ENCODE results near the gene CXCR2. TPM values are rescaled to one million over a fixed set of nuclear protein-coding genes. Genes with fewer than 3 reads are reported as not detected.
"Not testable (repeated sequence)": the region's sequence is repeated elsewhere in the genome, so short reads cannot be mapped to it uniquely, and the experiment has no call there.

The CXCR2 gene
- total RNA-seq, 1 donor from 2014 or later, result 0.39 TPM

DNA sequence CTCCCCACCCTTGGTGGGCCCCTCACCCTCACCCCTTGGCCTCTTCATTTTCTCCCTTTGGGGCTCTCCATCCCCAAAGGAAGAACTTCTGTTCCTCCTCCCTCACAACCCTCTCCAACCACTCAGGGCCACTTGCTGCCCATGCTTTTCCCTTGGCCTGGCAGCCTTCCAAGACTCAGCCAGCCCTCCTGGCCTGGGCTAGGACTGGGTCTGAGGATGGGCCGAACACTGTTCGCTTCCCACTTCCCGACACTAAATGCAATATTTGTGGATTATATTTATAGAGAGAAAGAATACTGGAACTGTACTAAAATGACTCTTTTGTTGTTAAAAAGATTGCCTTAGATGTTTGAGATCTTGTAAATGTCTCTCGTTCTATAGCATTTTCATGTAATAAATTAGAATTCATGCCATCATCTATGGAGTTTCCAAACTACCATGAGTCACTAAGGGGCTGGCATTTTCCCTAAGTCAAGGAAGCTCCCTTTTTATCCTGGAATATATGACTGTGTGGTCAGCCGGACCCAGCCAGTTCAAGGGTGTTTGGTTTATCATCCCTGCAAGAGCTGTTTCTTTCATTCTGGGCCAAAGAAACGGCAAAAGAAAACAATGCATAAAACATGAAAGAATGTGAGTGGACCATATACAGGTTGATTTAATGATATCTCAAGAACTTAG, 3.8 kb downstream of the CXCR2 start:
- intact Hi-C loops (cut with micrococcal nuclease), result no loop called here

DNA sequence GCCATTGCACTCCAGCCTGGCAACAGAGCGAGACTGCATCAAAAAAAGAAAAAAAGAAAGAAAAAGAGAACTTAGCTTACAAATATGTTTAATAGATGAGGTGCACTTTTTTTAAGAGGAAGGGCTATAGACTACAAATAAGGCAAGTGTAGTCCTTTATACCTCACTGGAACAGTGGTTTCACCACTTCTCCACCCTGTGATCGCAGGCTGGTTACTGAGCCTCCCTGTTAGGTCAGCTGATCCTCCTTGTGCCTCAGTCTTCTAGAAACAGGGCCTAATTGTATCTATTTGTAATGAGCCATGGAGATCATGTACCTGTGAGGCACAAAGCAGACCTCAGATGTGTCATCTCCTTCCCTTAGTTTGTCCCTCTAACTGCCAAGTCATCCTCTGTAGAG, 4.5 kb downstream of the CXCR2 start:
- intact Hi-C loops (cut with micrococcal nuclease), result no loop called here

DNA sequence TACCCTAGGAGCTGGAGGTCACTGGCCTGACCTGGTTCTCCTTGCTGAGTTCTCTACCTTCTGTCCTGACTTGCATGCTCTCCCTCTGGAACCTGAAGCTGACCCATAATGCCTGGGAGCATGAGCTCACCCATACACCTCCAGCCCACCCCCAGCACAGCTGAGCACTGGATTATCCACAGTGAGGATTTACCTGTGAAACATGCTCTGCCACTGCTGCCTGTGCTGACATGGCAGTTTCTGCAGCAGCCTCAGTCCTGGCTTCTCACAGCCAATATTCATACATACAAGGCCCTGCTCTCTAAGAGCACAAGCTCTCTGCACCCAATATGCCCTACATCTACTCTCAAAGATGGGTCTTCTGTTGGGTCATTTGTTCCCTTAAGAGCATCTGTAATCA, 5.0 kb downstream of the CXCR2 start:
- intact Hi-C loops (cut with micrococcal nuclease), result no loop called here

DNA sequence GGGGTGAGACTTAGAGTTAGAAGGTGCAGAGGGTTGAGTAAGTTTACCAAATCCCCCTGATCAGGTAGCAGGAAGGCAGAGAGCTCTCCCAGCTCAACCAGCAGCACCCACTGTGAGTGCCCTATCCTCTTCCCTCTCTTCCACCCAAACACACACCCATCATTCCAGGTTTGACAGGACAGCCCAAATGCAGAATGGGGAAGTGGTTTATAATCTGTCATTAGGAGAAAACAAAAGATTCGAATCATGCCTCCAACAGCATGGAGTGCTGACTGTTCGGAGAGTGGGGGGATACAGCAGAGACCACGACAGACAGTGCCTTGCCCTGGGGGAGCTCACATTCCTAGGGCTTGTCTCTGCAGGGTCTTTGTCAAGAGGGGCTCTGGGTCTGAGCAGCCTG, 11.7 kb downstream of the CXCR2 start:
- intact Hi-C loops (cut with micrococcal nuclease), result no loop called here

DNA sequence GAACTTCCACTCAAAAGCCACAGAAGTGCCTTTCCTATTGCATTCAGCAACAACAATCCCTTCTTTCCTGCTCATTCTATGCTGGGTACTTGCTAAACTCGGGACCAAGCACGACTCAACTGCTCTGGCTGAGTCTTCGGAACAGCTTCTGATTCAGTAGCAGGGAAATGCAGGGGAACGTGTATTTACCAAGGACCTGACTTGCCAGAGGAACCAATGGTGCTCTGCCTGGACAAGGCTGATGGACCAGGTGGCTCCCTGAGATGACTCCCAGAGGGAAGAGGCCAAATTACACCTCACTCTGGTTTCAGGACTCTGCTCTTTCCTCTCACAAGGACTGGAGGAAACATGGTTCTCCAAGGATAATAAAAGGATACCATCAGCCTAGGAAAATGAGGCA, 12.2 kb downstream of the CXCR2 start:
- intact Hi-C loops (cut with micrococcal nuclease), result no loop called here

DNA sequence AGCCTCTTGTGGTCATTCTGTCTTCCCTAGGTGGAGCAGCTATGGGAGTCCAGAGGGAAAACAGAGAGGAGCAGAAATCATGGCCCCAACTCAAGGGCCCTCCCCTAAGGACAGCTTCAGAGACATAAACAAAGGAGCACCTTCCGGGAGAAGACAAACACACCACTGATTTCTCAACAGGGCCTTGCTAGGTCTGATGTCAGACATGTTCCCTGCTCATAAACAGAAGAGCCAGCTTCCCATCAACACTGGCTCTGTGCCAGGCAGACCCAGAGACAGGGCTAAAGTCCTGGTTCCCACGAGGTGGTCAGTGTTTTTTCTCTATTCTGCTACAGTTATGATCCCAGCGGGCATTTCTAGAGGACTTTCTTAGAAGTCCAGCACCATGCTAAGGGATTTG, 19.3 kb downstream of the CXCR2 start:
- intact Hi-C loops (cut with micrococcal nuclease), result no loop called here

DNA sequence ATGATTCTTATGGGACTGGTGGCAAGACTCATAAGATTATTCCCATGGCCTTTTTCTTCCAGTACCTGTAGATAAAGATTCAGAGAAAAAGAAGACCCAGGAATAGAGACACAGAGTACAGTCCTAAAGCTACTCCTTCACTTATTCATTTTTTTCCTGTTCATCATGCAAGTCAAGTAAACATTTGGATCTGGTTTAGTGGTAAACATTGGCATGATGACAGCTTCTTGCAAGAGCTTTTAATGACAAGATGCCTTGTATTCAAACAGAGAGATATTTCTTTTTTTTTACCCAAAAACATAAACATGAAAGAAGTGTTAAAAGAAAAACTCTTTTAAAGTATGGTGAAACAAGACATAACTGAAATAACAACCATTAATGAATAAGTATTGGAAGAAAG, 20.2 kb downstream of the CXCR2 start:
- intact Hi-C loops (cut with micrococcal nuclease), result no loop called here

DNA sequence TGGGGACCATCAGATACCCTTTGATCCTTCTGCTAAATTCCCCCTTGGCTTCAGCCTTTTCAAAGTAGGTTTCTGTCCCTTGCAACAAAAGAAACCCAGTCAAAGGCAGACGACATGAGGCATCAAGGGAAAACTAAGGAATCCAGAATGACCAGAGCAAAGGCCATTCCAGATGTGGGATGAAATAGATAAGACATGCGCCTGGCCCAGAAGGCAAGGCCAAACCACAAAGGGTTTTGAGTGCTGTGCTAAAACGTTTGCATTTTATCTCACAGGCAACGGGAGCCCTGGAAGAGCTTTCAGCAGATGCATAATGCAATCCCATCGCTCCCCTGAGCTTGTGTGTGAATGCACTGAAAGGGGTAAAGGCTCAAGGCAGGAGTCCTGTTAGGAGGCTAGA, 23.3 kb downstream of the CXCR2 start:
- intact Hi-C loops (cut with micrococcal nuclease), result no loop called here

DNA sequence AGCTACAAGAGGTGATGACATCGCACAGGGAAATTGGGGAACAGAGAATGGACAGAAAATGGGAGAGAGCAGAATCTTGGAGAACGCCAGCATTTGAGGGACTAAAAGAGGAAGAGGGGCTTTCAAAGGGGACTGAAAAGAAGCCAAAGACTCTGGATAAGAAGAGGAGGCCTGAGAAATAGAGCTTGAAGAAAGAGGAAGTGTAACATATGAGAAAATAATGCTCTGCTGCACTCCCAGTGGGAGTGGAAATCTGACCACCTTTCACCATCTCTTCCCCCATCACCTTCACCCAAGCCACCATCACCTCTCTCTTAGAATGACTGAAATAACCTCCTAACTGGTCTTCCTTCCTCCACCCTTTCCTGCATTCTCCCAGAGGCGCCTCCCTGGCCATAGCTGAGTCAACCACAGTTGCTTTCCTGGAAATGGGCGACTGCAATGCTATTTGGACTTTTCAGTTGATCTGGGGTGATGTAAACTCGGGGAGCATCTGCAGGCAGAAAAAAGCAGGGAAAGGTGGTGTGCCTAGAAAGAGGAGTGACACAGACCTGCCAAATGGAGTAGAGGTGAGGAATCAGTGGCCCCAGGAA, 24.1 kb downstream of the CXCR2 start:
- intact Hi-C loops (cut with micrococcal nuclease), result no loop called here

DNA sequence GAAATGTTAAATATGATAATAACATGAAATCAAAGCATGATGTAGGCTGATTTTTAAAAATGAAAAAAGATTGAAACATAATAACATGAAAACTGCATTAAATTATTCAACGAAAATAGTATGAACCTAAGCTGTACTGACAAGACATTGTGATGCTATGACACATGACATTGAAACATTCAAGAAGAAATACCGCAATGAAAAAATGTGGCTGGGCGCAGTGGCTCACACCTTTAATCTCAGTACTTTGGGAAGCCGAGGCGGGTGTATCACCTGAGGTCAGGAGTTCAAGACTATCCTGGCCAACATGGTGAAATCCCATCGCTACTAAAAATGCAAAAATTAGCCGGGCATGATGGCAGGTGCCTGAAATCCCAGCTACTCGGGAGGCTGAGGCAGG, 26.3 kb downstream of the CXCR2 start:
- intact Hi-C loops (cut with micrococcal nuclease), result no loop called here

DNA sequence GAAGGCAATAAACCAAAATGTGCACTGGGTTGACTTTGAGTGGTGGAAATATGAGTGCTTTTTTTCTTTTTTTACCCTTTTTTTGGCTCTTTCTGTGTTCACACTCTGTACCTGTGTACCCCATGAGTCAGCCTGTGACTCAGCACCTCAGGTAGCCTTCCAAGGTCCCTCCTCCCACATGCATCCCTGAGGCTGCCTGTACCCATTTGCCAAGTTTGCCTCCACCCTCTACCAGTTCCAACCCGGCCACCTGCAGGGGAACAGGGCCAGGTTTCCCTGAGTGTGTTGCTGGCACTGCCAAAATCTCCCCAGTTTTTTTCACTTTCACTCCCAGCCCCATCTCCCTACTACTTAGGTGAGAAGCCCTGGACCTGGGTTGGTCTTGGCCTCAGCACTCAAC, 26.9 kb downstream of the CXCR2 start:
- intact Hi-C loops (cut with micrococcal nuclease), result no loop called here

DNA sequence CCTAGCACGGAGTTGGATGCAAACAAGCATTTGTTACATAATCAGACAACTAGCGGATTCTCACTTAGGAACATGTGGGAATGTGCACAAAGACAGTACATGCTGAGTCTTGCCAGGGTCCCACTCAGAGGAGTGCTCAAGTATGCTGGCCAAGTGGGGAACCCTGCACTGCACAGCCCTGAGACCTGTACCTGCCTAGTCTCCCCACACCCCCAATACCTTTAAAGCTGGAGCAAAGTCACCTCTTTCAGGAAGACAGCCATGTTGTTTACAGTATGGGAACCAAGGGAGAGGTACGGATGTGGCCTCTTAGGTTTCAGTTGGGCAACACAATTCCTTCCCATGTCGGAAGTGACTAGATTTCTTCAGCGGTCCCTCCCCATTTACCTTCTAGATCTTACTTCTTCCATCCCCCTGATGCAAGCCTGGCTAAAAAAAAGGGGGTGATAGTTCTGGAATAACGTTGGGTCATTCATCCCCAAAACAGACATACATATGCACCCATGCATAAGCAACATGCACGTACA, 30.2 kb downstream of the CXCR2 start:
- intact Hi-C loops (cut with micrococcal nuclease), result no loop called here

DNA sequence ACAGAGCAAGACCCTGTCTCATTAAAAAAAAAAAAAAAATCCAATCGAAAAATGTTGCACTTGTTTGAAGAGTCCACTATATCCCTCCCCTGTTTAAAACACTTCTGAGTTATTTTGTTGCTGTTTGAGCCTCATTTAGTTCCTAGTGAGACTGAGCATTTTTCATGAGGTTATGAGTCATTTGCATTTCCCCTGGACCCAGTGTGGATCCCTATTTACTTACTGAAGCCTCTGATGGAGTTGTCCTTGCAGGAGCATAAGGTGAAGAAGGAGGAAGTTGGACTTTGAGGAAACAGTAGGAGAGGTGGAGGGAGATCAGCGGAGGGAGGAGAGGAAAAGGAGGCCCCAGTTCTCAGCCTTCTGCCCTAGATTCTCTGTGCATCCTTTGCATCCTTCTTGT, 35.8 kb downstream of the CXCR2 start:
- intact Hi-C loops (cut with micrococcal nuclease), result loop anchor here (10.0 kb wide), 1 partner anchor 77 kb away; no protein-coding TSS in a partner anchor

DNA sequence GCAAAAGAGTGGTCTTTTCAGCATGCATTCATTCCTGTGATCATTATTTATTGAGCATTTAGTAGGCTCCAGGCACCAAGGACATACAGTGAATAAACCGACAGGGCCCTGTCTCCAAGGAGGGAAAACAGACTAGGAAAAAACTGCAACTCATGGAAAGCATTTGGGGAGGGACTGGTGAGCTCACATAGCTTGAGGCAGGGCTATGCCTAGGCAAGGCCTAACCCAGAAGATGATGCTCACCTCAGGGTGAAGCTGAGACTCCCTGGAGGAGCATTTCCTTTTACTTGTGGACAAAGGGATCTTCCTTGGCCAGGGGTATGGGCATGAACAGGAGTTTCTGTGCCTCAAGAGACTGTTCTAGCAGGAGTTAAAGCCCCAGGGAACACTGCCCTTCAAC, 37.0 kb downstream of the CXCR2 start:
- intact Hi-C loops (cut with micrococcal nuclease), result loop anchor here (10.0 kb wide), 1 partner anchor 78 kb away; no protein-coding TSS in a partner anchor

DNA sequence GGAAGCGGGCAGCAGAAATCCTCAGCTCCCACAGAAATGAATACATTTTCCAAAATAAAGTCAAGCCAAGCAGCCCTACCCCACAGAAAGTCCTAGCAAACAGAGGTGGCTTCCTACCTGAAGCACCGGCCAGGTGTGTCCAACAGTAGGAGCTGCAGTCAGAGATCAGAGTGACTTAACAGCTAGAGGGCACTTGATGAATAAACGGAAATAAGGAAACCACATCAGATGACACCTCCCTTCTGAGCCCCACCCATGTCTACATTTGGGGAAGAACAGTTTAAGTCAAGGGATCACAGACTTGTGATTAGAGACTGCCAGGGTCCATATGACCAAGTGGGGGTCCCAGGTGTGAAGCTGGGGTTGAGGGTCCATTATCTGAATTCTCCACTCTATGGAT, 41.0 kb downstream of the CXCR2 start, which contains the start of gene CXCR1:
TSS of gene CXCR1 (minus strand) at position 172 of the 400 bp plus-strand sequence. CDS start 1,751 bp downstream, outside the sequence.
- intact Hi-C loops (cut with micrococcal nuclease), result loop anchor here (5.0 to 10.0 kb wide), 2 partner anchors 51 to 82 kb away; partner anchors contain the start of gene ARPC2

DNA sequence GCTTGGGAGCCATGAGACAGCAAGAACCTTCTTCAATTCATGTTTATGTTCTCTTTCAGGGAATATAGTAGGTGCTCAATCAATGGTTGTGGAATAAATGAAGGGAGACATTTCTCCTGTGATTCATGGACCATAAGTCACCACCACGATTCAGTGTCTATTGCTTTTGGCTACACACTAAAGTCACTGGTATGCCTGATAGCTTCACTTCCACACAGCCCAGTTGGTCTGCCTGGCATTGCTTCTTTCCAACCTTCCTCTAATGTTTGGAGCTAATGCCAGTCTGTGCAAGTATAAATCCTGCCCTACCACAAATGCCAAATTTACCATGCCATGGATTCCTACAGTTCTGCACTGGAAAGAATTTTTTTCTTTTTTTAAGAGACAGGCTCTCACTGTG, 42.2 kb downstream of the CXCR2 start:
- intact Hi-C loops (cut with micrococcal nuclease), result loop anchor here (5.0 to 10.0 kb wide), 2 partner anchors 49 to 83 kb away; partner anchors contain the start of gene ARPC2

DNA sequence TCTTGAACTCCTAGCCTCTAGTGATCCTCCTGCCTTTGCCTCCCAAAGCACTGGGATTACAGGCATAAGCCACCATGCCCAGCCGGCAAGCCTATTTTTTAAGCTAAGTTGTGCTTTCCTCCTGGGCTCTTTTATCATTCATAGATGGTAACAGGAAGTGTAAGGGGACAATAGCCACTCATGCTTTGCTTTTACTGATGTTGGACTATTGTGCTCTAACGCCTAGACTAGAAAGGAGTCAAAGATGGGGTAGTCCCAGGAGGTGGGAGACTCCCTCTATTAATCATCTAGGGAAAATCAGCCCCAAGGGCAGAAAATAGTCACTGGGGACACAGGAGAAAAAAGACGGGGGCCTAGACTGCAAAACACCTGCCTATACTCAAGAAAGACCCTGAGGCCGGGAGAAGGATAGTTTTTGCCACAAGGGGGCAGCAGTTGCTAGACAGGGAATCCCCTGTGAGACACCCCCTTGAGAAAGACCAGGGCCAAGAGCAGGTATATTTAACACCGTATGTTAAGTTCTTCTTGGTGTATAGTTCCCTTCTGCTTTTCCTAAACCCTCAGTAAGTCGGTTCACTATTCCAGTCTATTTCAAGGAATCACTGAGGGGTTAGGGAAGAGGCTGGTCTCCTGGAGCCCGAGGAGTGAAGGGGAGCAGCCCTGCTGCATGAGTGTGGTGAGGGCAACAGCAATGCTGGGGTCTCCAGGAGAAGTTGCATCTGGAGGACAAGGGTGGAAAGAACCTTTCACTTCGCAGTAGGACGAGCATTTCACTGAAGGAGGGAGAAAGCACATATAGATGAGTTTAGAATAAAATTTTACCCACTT, 43.0 kb downstream of the CXCR2 start:
- intact Hi-C loops (cut with micrococcal nuclease), result loop anchor here (1.0 to 10.0 kb wide), 3 partner anchors 48 to 88 kb away; partner anchors contain the start of gene ARPC2

DNA sequence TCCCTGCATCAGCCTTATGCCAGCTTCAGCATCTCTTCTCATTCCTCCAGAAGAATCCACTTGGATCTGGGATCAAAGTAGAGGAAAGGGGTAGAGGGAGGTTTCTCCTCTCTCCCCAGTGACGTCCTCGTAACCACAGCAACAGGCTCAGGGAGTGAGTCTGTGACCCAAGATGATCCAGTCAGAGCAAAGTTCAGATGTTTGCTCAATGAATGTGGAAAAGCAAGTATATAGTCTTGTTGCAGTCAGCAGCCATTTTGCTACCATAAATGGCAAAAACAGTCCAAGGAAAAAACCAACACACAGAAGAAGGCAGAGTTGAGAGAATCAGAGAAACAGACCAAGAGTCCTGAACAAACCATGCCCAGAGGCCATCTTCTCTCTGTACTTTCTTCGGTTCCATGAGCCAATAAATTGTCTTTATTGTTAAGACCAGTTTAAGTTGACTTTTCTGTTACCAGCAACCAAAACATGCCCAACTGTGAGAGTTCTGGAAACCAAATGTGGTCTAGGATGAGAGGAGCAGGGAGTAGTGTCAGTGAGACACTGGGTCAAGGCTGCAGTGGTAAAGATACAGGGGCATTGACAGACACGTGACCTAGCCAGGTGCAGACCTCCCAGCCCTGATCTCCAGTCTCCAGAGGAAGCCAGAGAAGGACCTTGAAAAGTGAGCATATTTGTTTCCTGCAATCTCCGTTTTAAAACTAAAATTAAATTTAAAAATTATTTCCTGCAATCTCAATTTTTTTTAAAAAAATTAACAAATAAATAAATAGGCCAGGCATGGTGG, 44.1 kb downstream of the CXCR2 start:
- intact Hi-C loops (cut with micrococcal nuclease), result loop anchor here (1.0 to 10.0 kb wide), 3 partner anchors 47 to 87 kb away; partner anchors contain the start of gene ARPC2

DNA sequence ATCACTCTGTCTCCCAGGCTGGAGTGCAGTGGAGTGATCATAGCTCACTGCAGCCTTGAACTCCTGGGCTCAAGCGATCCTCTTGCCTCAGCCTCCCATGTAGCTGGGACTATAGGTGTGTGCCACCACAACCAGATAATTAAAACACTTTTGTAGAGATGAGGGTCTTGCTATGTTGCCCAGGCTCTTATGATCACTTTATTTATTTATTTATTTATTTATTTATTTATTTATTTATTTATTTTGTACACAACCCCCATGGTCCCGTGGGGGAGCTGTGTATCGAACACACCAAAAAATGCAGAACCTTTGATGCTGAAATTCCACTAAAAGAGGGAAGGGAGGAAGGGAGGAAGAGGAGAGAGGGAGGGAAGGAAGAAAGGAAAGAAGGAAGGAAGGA, 45.9 kb downstream of the CXCR2 start:
- intact Hi-C loops (cut with micrococcal nuclease), result not testable (repeated sequence)

DNA sequence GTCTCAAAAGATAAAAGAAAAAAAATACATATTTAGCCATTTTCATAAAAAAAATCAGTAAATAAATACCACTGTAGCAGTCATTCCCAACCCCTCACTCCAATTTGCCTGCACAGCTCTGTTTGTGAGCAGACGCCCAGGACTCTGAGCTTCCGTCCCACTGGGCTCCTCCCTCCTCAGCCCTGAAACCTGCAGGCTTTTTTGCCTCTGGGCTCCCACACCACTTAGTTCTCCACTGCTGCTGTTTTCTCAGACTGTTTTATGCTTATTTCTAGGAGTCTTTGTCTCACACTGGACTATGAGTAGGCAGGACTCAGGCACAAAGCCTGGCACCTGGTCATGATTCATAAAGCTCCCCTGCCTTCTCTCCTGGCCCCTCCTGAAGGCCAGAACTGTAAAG, 47.0 kb downstream of the CXCR2 start:
- intact Hi-C loops (cut with micrococcal nuclease), result no loop called here

DNA sequence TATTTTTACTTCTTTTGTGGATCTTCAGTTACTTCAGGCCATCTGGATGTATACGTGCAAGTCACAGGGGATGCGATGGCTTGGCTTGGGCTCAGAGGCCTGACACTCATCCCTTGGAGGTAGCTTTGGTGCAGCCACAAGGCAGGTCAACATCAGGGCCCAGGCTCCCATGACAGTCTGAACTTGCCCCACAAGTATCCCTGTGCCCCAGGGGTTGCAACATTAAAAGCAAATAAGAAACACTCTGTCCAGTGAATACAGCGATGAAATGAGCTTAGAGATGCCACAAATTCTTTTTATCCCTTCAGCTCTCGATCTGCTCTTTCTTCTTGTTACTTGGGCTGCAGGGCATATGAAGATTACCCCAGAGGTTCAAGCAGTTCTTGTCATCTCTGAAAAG, 54.0 kb downstream of the CXCR2 start:
- intact Hi-C loops (cut with micrococcal nuclease), result no loop called here

Measured in T-helper 2 cell treated with Interferon-gamma antibody and Interleukin-4, amounts not matched to agents 100 ng/mL and 5 ng/mL, for 36 hours (primary cell).